Activated T-helper 9 cell treated with anti-CD3 and anti-CD28 coated beads, Interleukin-2, amount 50 U/mL, for 16 hours (primary cell): ENCODE measurements around the gene DDIT3.
A peak's percentile ranks its signal among the peaks of the same experiment; 100 is the strongest.

Source experiments
- DNase-seq: peaks from one replicate; pipeline ENCODE4 v3.0.0-alpha.2; 2020; ENCODE audit warnings: low read depth

Gene DDIT3

GRCh38 chr12:57547288-57548012 lies 27.1 kb upstream of the DDIT3 start:
- no peak for DNase-seq

GRCh38 chr12:57546438-57547287 lies 26.3 kb upstream of the DDIT3 start, which contains the start of gene DCTN2:
TSS of gene DCTN2 (minus strand) at chr12:57547192. CDS start at chr12:57547063, 129 bp downstream.
- peak; percentile 89 for DNase-seq

- no peak for DNase-seq
Measured at GRCh38 chr12:57545809-57546437, 25.6 kb upstream of the DDIT3 start.

DNA sequence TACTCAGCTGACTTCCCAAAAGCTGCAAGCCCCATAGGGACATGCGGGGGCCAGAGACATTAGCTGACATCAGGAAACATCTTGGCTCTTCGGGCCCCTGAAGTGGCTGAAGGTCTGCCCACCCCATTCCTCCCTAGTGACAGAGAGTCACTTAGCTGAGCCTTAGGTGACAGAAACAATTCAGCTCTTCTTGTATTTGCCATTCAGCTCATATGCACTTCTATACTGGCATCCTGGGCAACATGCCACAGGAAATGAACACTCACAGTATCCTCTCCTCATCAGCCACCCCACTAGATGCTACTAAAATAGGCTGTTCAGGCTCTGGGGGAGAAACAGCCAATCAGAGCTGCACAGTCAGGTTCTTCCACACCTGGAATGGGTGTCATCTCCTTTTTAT lies 23.3 kb upstream of the DDIT3 start:
- DNase-seq = no peak

DNA sequence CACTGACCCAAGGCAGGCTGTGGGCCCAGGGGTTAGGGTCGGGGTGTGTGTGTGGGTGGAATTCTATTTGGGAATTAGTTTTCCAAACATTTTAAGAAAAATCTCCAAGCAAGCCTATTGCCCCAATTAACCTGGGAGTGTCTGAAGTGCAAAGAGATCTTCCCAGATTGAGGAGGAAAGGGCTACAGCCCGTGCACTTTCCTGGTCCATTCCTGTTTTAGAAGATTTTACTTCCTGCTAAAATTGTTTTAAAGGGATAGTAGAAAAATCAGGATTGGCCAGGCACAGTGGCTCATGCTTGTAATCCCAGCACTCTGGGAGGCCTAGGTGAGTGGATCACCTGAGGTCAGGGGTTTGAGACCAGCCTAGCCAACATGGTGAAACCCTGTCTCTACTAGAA lies 21.4 kb upstream of the DDIT3 start:
- DNase-seq = no peak

DNA sequence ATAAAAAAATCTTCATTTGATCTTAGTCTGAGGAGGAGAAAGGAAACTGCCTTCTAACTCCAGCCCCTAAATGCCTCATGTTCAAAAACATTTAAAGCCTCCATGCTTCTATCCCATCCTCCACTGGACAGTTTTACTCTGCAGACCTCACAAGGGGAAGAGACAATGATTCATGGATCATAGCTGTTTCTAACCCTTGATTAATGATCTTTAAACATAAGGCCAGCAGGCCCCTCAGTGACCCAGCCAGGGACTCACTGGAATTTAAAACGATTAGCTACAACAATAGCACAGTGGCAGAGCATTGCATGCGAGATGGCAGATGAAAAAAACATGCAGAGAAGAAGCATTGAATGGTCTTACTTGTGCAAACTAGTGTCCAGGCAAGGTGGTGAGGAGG lies 20.7 kb upstream of the DDIT3 start:
- DNase-seq = no peak

GRCh38 chr12:57539134-57539768 lies 18.9 kb upstream of the DDIT3 start:
- no peak for DNase-seq

GRCh38 chr12:57536597-57536942 lies 16.3 kb upstream of the DDIT3 start:
- DNase-seq = no peak

DNA sequence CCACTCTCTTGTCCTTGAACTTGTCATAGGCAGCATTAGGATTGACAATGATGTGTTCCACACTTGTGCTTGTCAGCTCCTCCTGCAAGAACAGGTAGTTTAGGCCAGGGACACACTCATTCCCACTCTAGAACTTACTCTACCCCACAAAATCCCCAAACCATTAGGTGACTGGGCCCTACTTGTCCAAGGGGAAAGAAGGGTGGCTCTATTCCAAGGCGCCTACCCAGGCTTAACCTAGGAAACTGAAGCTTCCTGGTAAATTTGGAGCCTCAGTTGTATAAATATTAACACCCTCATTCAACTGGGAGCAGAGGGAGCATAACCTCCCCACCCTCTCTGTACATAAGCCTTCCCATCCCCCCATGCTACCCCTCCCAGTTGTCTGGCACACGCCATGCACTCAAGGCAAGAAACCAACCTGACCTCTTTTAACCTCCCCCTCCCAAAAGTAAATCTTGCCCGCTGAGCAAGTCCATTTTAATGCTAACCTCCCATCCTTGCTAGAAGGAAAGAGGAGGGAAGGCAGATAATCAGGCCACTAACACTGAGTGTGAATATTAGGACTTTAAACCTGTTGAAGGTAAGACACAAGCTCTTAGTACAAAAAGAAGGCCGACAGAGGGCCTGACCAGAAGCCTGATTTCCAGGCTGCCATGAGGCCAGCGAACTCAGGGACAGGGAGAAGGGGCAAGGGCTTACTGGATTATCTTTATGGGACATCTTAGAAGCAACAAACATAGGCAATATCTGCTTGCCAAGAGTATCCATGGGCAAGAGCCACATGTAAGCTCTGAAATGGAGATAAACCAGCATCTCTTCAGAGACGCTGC lies 15.7 kb upstream of the DDIT3 start:
- no peak for DNase-seq

DNA sequence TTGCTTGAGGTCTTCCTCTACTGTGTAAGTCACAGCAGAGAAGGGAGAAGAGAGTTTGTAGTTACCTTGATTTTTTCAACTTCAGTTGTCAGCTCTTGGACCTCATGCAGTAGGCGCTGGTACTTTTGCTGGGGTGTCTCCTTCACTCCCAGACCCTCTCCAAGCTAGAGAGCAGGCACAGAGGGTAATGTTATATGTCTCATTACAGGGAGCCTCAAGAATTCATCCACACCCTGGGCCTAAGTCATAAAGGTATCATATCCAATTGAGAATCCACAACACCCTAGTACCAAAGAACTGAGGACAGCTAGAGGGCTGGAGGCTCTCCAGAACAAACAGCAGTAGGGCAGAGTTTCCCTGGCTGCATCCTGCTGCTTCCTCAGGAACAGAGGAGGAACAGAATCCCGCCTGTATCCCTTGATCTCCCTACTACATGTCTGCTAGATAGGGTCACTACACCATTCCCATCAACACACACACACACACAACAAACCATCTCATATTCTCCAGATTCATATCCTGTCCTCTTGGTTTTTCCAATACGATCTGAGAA lies 14.8 kb upstream of the DDIT3 start:
- DNase-seq = no peak

DNA sequence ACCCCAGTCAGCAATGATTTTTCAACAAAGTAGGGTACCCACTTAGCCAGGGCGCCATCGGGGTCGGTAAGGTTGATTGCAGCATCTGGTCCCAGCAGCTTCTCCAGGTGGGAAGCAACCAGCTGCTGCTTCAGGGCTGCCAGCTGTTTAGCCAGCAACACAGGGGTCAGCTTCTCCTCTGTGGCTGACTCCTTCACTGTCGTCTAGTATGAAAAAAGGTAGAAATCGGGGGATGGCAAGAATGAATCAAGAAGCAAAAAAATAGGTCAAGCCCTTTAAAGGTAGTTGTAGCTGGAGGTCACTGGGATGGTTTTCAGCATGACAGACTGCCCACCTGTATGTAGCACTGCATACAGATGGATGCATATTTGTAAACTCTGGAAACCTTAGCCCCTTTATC lies 13.9 kb upstream of the DDIT3 start:
- no peak for DNase-seq

GRCh38 chr12:57533108-57533507 lies 12.8 kb upstream of the DDIT3 start:
- DNase-seq = no peak

GRCh38 chr12:57531836-57532235 lies 11.5 kb upstream of the DDIT3 start:
- no peak for DNase-seq

- no peak for DNase-seq
Measured at GRCh38 chr12:57530396-57531142, 10.3 kb upstream of the DDIT3 start.

- DNase-seq = no peak
Measured at GRCh38 chr12:57529831-57530230, 9.5 kb upstream of the DDIT3 start.

GRCh38 chr12:57528831-57529555 lies 8.7 kb upstream of the DDIT3 start:
- no peak for DNase-seq

GRCh38 chr12:57528176-57528575 lies 7.9 kb upstream of the DDIT3 start:
- DNase-seq = no peak

DNA sequence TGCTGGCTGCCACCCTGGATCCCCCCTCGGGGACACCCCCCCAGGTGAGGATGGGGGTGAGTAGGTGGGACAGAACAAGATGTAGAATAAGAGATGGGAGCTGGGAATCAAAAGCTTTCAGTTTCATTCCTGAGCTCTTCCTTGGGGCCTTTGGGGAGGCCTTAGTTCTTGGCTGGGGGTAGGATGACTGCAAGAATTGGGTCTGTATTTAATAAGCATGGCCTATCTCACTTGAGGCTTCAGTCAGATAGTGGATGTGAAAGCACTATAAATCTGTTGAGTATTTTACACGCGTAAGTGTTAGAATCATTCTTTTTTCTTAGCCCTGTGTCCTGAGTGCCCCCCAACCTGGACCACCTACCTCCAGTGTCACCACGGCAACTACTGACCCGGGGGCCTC lies 6.9 kb upstream of the DDIT3 start:
- DNase-seq = no peak

GRCh38 chr12:57526477-57527126 lies 6.3 kb upstream of the DDIT3 start:
- no peak for DNase-seq
